ENCODE data around the gene RCOR2.

DNA sequence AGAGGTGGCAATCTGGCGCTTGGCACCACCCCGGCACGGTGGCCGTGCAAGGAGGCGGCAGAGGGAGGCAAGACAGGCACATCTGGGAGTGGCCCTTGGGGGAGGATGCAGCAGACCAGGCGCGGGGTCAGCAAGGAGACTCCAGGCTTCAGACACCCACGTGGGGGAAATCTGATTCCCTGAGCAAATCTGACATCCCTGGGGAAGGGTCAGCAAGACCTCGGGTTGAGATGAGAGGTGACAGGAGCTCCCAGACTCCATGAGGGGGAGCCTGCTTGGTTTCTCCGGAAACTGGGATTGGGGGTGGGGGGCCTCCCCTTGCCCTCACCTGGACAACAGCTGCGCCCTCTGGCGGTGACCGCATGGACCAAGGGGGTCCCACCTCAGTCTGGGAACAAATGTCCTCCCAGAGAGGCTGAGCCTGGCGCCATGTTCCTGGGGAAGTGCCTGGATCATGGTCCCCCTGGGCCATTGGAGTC lies 4.0 kb upstream of the RCOR2 start:
- TF ChIP-seq POLR2A (IDR thresholded peaks at IDR 0.05) (no peak), POLR2AphosphoS5 (IDR thresholded peaks at IDR 0.05) (no peak), EP300 (IDR thresholded peaks at IDR 0.05) (no peak)
- TF ChIP-seq, protein P1, sequence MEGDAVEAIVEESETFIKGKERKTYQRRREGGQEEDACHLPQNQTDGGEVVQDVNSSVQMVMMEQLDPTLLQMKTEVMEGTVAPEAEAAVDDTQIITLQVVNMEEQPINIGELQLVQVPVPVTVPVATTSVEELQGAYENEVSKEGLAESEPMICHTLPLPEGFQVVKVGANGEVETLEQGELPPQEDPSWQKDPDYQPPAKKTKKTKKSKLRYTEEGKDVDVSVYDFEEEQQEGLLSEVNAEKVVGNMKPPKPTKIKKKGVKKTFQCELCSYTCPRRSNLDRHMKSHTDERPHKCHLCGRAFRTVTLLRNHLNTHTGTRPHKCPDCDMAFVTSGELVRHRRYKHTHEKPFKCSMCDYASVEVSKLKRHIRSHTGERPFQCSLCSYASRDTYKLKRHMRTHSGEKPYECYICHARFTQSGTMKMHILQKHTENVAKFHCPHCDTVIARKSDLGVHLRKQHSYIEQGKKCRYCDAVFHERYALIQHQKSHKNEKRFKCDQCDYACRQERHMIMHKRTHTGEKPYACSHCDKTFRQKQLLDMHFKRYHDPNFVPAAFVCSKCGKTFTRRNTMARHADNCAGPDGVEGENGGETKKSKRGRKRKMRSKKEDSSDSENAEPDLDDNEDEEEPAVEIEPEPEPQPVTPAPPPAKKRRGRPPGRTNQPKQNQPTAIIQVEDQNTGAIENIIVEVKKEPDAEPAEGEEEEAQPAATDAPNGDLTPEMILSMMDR (IDR thresholded peaks at IDR 0.05), result peak in 3 of 4 experiments; percentile 9 to 52 (median 34)

Measured in gastroesophageal sphincter (tissue), 3 donors.